GM12878 (cell line): ENCODE results near the gene GKN2. TPM values are rescaled to one million over a fixed set of nuclear protein-coding genes. Genes with fewer than 3 reads are reported as not detected.

Source experiments
- ATAC-seq: fragments of 200-7000 bp; cut with Tn5 transposase; 3 replicates; pipeline ENCODE4 v1.9.1; 2020; ENCODE audit warnings: mild to moderate bottlenecking, moderate library complexity
- BruUV-seq: library from RNA; stranded (reverse); fragments of 400-500 nt; replicated peaks from 2 replicates; lab custom pipeline; 2021; lab: Mats Ljungman, UMichigan
- CTCF ChIA-PET: fragments of 300-600 bp; sonication (Branson Sonifier 250); formaldehyde crosslinking; extraction: SDS; loops from one replicate; lab custom pipeline; 2021; ENCODE audit warnings: inconsistent platforms; lab: Yijun Ruan, JAX
- POLR2A ChIA-PET: fragments of 350-600 bp; formaldehyde crosslinking; extraction: SDS; loops from one replicate; lab custom pipeline; 2021; ENCODE audit warnings: inconsistent platforms; lab: Charles Lee
- RAD21 ChIA-PET: fragments of 300-600 bp; sonication (Branson Sonifier 250); formaldehyde crosslinking; loops from one replicate; lab custom pipeline; 2023; ENCODE audit warnings: antibody characterized with exemption; ENCODE audit not compliant: unreplicated experiment; lab: Charles Lee
- SMC1A ChIA-PET: fragments of 300-600 bp; sonication (Branson Sonifier 250); formaldehyde crosslinking; loops from one replicate; lab custom pipeline; 2023; ENCODE audit not compliant: unreplicated experiment, uncharacterized antibody; lab: Charles Lee
- DNase-seq: peaks from one replicate; pipeline ENCODE4 v3.0.0-alpha.2; 2011; ENCODE audit warnings: low read depth, low spot score
- FAIRE-seq: peaks from 3 replicates; lab custom pipeline; 2011; peaks lifted over from hg19 to GRCh38; lab: Jason Lieb, UNC
- H2AFZ ChIP-seq: 2 replicates; pipeline ENCODE4 v1.6.0; 2011; ENCODE audit warnings: low read depth, low read length, control low read depth; ENCODE audit not compliant: control insufficient read depth
- H3K27ac ChIP-seq: 2 replicates; pipeline ENCODE4 v1.5.1; 2011; ENCODE audit warnings: control low read depth; ENCODE audit not compliant: control insufficient read depth, insufficient read depth
- H3K27me3 ChIP-seq, 2 experiments: replicated peaks in 1 of 2; 2 replicates each; pipeline versions ENCODE4 v1.6.0 to v1.6.1; 2011; ENCODE audit warnings: low read length in 1 of 2; ENCODE audit not compliant: control insufficient read depth in 2 of 2, insufficient read depth in 2 of 2
- H3K36me3 ChIP-seq, 2 experiments: 2 replicates each; pipeline ENCODE4 v1.5.1; 2011; ENCODE audit warnings: low read length in 1 of 2; ENCODE audit not compliant: control insufficient read depth in 2 of 2, insufficient read depth in 2 of 2
- H3K4me1 ChIP-seq: 2 replicates; pipeline ENCODE4 v1.6.1; 2011; ENCODE audit warnings: mild to moderate bottlenecking, low read length, moderate library complexity, mixed read lengths; ENCODE audit not compliant: control insufficient read depth, insufficient read depth
- H3K4me2 ChIP-seq: 2 replicates; pipeline ENCODE4 v1.6.0; 2011; ENCODE audit warnings: control low read depth; ENCODE audit not compliant: control insufficient read depth, insufficient read depth
- H3K4me3 ChIP-seq: fragments of 200-600 bp; sonication (generic); 2 replicates; pipeline ENCODE4 v1.5.1; 2016
- H3K79me2 ChIP-seq: 2 replicates; pipeline ENCODE4 v1.6.0; 2011; ENCODE audit warnings: low read length; ENCODE audit not compliant: control insufficient read depth, insufficient read depth
- H3K9ac ChIP-seq: 2 replicates; pipeline ENCODE4 v1.8.0; 2011; ENCODE audit warnings: low read length, control low read depth, mixed read lengths; ENCODE audit not compliant: control insufficient read depth, insufficient read depth
- H3K9me3 ChIP-seq: replicated peaks from 3 replicates; pipeline ENCODE4 v1.5.1; 2011; ENCODE audit warnings: mild to moderate bottlenecking, low read length; ENCODE audit not compliant: control insufficient read depth, insufficient read depth
- H4K20me1 ChIP-seq: 2 replicates; pipeline ENCODE4 v1.6.0; 2011; ENCODE audit not compliant: control insufficient read depth, insufficient read depth
- BHLHE40 ChIP-seq, 2 experiments: fragments of 450-650 bp in 1 of 2; IDR thresholded peaks; 2 replicates each; pipeline ENCODE4 v1.6.1; 2011 to 2017; ENCODE audit warnings: low read depth in 2 of 2, borderline replicate concordance in 1 of 2, improper control_type of control experiment in 1 of 2, low read length in 1 of 2, mild to moderate bottlenecking in 1 of 2
- CREB1 ChIP-seq: IDR thresholded peaks from 2 replicates; pipeline ENCODE4 v1.6.1; 2012; ENCODE audit warnings: low read depth, mild to moderate bottlenecking, inconsistent platforms
- EZH2 ChIP-seq: IDR thresholded peaks from 2 replicates; pipeline ENCODE4 v1.6.1; 2012; ENCODE audit warnings: low read depth, mild to moderate bottlenecking, control low read depth, inconsistent platforms, low read length, borderline replicate concordance; ENCODE audit not compliant: control insufficient read depth
- HCFC1 ChIP-seq: fragments of 150-350 bp; IDR thresholded peaks from 2 replicates; pipeline ENCODE4 v1.6.1; 2014; ENCODE audit warnings: low read length
- IKZF1 ChIP-seq: fragments of 450-650 bp; conservative IDR thresholded peaks from 2 replicates; pipeline ENCODE4 v1.6.1; 2017; ENCODE audit warnings: antibody characterized with exemption, mild to moderate bottlenecking
- IRF4 ChIP-seq: IDR thresholded peaks from 2 replicates; pipeline ENCODE4 v1.6.1; 2011; ENCODE audit warnings: low read depth, low read length
- KAT2A ChIP-seq: conservative IDR thresholded peaks from 2 replicates; pipeline ENCODE4 v1.6.1; 2011; ENCODE audit warnings: low read depth, low read length; ENCODE audit not compliant: control insufficient read depth
- KDM1A ChIP-seq: fragments of 200-600 bp; sonication (generic); IDR thresholded peaks from 2 replicates; pipeline ENCODE4 v1.6.1; 2016; ENCODE audit warnings: borderline replicate concordance
- MTA2 ChIP-seq: fragments of 450-650 bp; IDR thresholded peaks from 2 replicates; pipeline ENCODE4 v1.6.1; 2016; ENCODE audit warnings: low read depth, mild to moderate bottlenecking, moderate library complexity
- PAX5 ChIP-seq: IDR thresholded peaks from 2 replicates; pipeline ENCODE4 v1.6.1; 2011; ENCODE audit warnings: low read depth, low read length, borderline replicate concordance
- SIN3A ChIP-seq: IDR thresholded peaks from 2 replicates; pipeline ENCODE4 v1.6.1; 2012; ENCODE audit warnings: low read depth, low read length, improper control_type of control experiment
- SP1 ChIP-seq: IDR thresholded peaks from one replicate; pipeline ENCODE4 v1.6.1; 2011; ENCODE audit warnings: low read depth, low read length
- SREBF1 ChIP-seq: IDR thresholded peaks from 2 replicates; pipeline ENCODE4 v1.6.1; 2012; ENCODE audit warnings: mild to moderate bottlenecking, low read length
- TARDBP ChIP-seq: IDR thresholded peaks from 2 replicates; pipeline ENCODE4 v1.6.1; 2016; ENCODE audit warnings: borderline replicate concordance
- ZNF217 ChIP-seq: fragments of 450-650 bp; IDR thresholded peaks from 2 replicates; pipeline ENCODE4 v1.6.1; 2017; ENCODE audit warnings: antibody characterized with exemption, mild to moderate bottlenecking
- ZZZ3 ChIP-seq: IDR thresholded peaks from 2 replicates; pipeline ENCODE4 v1.6.1; 2011; ENCODE audit warnings: low read depth; ENCODE audit not compliant: control insufficient read depth, insufficient read length
- WGBS: methylation state at CpG from one replicate; pipeline ENCODE4 v1.1.6; 2016; ENCODE audit warnings: low lambda C conversion rate; ENCODE audit not compliant: insufficient replicate concordance, insufficient coverage; ENCODE audit errors: missing lambda C conversion rate; 5-methylcytosine and 5-hydroxymethylcytosine counted together
- in situ Hi-C: fragments of 300-500 bp; cut with MboI; formaldehyde crosslinking; loops from 9 replicates; pipeline ENCODE4 v1.14.3; 2018; ENCODE audit warnings: mixed read lengths
- intact Hi-C: fragments of 100-400 bp; cut with micrococcal nuclease; formaldehyde crosslinking; loops from one replicate; pipeline ENCODE4 v1.14.2; 2022; ENCODE audit not compliant: unreplicated experiment
- polyA plus RNA-seq, 11 experiments: library from polyadenylated mRNA; depleted of rRNA in 4 of 11; unstranded in 6 of 11; stranded (reverse) in 5 of 11; fragments of >200 nt; fragmentation: Nextera tagmentation in 4 of 11; fragmentation: Illumina TruSeq in 1 of 11; extraction: Ambion mirVana in 4 of 11; extraction: Trizol in 1 of 11; gene quantifications; 1 replicate in 1 of 11; 2 replicates in 10 of 11; pipeline versions ENCODE4 v1.2.1 to v1.2.3, GENCODE V29; 2011 to 2016; ENCODE audit warnings: inconsistent platforms in 2 of 11, missing spikeins in 2 of 11, low read depth in 1 of 11
- total RNA-seq, 4 experiments: library from RNA; depleted of rRNA in 3 of 4; stranded (reverse); fragments of >200 nt in 3 of 4; fragmentation: Illumina TruSeq in 1 of 4; extraction: Trizol in 1 of 4; gene quantifications; 2 replicates each; pipeline versions ENCODE4 v1.2.1 to v1.2.3, GENCODE V29; 2013 to 2021
- TF ChIP-seq, protein P1 (sequence below): fragments of 450-650 bp; IDR thresholded peaks from 2 replicates; pipeline ENCODE4 v1.6.1; 2017; ENCODE audit warnings: mild to moderate bottlenecking, moderate library complexity

The GKN2 gene
- total and polyA plus RNA-seq, 10 of the 15 experiments (the other 5 are each of a cell fraction or from before 2014, with no cell fraction given) = not detected

GRCh38 chr2:68951899-68952298 is 794 bp downstream of the GKN2 start:
- 37% methylated on average over 4 of the region's 4 CpGs for WGBS
- no peak overlapping the region for H3K9ac ChIP-seq
- no TSS peak for BruUV-seq
- no peak overlapping the region for H2AFZ ChIP-seq
- FAIRE-seq = peak; percentile 47
- ChIA-PET CTCF (interaction anchor here (4.2 kb wide), 1 partner anchor 9 kb away, joined by 26 read pairs; no protein-coding TSS in a partner anchor), RAD21 (no interaction called here), SMC1A (interaction anchor here (1.2 kb wide), 1 partner anchor 8 kb away, joined by 3 read pairs; no protein-coding TSS in a partner anchor), POLR2A (no interaction called here)
- no peak overlapping the region for H3K4me2 ChIP-seq
- in situ Hi-C loops = no loop called here
- DNase-seq = no peak
- intact Hi-C loops = no loop called here
- no peaks in the 10 kb centered on the region for H3K9me3 ChIP-seq
- peaks cover 2 to 4% of the 10 kb centered on the region in 2 experiments; a peak in 2 of 4 replicates for H3K27me3 ChIP-seq
- H4K20me1 ChIP-seq = no peaks in the 10 kb centered on the region
- TF ChIP-seq EZH2 = no peak
- TF ChIP-seq SP1 = no peak
- TF ChIP-seq SREBF1 = no peak
- no peak for TF ChIP-seq IRF4
- no peak for TF ChIP-seq SIN3A
- TF ChIP-seq KDM1A = no peak
- no peak overlapping the region for H3K4me3 ChIP-seq
- no peak for ATAC-seq
- H3K36me3 ChIP-seq = no peaks in the 10 kb centered on the region
- no peaks in the 10 kb centered on the region for H3K79me2 ChIP-seq
- no peak overlapping the region for H3K27ac ChIP-seq
- no peaks in the 10 kb centered on the region for H3K4me1 ChIP-seq

- CTCF ChIA-PET = interaction anchor here (1.4 kb wide), 1 partner anchor 24 kb away, joined by 5 read pairs; no protein-coding TSS in a partner anchor
- ATAC-seq (no peak), FAIRE-seq (no peak), DNase-seq (no peak)
- Histone ChIP-seq H3K9ac (no peak overlapping the region), H3K4me1 (no peaks in the 10 kb centered on the region), H3K9me3 (no peaks in the 10 kb centered on the region), H2AFZ (no peak overlapping the region), H3K27ac (no peak overlapping the region), H3K79me2 (no peaks in the 10 kb centered on the region), H3K4me3 (no peak overlapping the region), H3K36me3 (no peaks in the 10 kb centered on the region), H4K20me1 (no peaks in the 10 kb centered on the region), H3K27me3 (peaks cover 2 to 7% of the 10 kb centered on the region in 2 experiments; a peak in 3 of 4 replicates), H3K4me2 (no peak overlapping the region)
- RAD21 ChIA-PET = no interaction called here
- no TSS peak for BruUV-seq
- POLR2A ChIA-PET = no interaction called here
- SMC1A ChIA-PET = interaction anchor here (1.0 kb wide), 1 partner anchor 10 kb away, joined by 3 read pairs; no protein-coding TSS in a partner anchor
- in situ Hi-C loops = no loop called here
- 7% methylated on average over 1 of the region's 1 CpG for WGBS
- intact Hi-C loops = no loop called here
- no peak for TF ChIP-seq PAX5
- no peak for TF ChIP-seq EZH2
- TF ChIP-seq KAT2A = no peak
- TF ChIP-seq TARDBP = no peak
- no peak for TF ChIP-seq HCFC1
- no peak for TF ChIP-seq BHLHE40 (IDR thresholded peaks at IDR 0.05; ENCODE audit: borderline replicate concordance in 1 of 2, low read depth in 2 of 2, low read length in 1 of 2)
- no peak for TF ChIP-seq MTA2
- TF ChIP-seq, protein P1, sequence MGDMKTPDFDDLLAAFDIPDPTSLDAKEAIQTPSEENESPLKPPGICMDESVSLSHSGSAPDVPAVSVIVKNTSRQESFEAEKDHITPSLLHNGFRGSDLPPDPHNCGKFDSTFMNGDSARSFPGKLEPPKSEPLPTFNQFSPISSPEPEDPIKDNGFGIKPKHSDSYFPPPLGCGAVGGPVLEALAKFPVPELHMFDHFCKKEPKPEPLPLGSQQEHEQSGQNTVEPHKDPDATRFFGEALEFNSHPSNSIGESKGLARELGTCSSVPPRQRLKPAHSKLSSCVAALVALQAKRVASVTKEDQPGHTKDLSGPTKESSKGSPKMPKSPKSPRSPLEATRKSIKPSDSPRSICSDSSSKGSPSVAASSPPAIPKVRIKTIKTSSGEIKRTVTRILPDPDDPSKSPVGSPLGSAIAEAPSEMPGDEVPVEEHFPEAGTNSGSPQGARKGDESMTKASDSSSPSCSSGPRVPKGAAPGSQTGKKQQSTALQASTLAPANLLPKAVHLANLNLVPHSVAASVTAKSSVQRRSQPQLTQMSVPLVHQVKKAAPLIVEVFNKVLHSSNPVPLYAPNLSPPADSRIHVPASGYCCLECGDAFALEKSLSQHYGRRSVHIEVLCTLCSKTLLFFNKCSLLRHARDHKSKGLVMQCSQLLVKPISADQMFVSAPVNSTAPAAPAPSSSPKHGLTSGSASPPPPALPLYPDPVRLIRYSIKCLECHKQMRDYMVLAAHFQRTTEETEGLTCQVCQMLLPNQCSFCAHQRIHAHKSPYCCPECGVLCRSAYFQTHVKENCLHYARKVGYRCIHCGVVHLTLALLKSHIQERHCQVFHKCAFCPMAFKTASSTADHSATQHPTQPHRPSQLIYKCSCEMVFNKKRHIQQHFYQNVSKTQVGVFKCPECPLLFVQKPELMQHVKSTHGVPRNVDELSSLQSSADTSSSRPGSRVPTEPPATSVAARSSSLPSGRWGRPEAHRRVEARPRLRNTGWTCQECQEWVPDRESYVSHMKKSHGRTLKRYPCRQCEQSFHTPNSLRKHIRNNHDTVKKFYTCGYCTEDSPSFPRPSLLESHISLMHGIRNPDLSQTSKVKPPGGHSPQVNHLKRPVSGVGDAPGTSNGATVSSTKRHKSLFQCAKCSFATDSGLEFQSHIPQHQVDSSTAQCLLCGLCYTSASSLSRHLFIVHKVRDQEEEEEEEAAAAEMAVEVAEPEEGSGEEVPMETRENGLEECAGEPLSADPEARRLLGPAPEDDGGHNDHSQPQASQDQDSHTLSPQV = no peak
- no peak for TF ChIP-seq ZNF217
- no peak for TF ChIP-seq IKZF1
- TF ChIP-seq ZZZ3 = no peak
- TF ChIP-seq CREB1 = no peak
These were observed 4.0 kb downstream of the GKN2 start for GRCh38 chr2:68948710-68949109.
